ENCODE measurements around the gene SFXN2.

DNA sequence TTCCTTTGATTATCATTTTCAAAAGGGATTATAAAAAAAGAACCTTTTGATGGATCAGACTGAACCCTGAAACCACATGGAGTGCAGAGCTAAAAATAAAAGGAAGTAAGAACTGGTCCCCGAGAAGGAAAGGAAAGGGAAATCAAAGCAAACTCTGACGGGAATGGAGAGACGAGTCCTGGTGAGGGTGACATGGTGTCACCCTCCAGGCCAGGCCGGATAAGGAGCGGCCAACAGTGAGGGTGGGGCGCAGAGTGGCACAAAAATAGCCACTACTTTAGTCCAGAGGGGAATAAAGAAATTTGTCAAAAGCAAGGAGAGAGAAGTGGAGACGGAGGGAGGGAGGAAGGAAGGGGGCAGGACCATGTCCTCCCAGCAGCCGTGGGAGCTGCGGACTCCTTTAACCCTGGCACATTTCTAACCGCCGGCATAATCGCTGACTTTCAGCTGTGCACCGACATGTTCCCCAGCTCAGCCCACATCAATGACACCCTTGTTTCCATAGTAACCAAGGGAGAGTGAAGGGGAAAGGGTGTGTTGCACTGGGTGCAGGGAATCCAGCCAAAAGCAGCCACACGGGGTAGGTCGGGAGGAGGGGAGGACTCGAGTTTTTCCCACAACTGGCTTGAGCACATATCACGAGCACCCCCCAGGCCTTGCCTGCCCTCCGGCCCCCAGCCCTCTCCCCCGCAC, 40.5 kb upstream of the SFXN2 start:
- no peak for TF ChIP-seq EZH2 (IDR thresholded peaks at IDR 0.05; ENCODE audit: low read depth)
- TF ChIP-seq, protein P1, sequence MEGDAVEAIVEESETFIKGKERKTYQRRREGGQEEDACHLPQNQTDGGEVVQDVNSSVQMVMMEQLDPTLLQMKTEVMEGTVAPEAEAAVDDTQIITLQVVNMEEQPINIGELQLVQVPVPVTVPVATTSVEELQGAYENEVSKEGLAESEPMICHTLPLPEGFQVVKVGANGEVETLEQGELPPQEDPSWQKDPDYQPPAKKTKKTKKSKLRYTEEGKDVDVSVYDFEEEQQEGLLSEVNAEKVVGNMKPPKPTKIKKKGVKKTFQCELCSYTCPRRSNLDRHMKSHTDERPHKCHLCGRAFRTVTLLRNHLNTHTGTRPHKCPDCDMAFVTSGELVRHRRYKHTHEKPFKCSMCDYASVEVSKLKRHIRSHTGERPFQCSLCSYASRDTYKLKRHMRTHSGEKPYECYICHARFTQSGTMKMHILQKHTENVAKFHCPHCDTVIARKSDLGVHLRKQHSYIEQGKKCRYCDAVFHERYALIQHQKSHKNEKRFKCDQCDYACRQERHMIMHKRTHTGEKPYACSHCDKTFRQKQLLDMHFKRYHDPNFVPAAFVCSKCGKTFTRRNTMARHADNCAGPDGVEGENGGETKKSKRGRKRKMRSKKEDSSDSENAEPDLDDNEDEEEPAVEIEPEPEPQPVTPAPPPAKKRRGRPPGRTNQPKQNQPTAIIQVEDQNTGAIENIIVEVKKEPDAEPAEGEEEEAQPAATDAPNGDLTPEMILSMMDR (conservative IDR thresholded peaks at IDR 0.05): no peak

Data from PC-9 (cell line).